DOHH2 (cell line): ENCODE data around the gene FDX1.

Source experiments
- EZH2phosphoT487 ChIP-seq: fragments of 200-600 bp; sonication (generic); IDR thresholded peaks from 2 replicates; pipeline ENCODE4 v1.6.1; 2017; ENCODE audit warnings: borderline replicate concordance, mild to moderate bottlenecking, antibody characterized with exemption, low read length, moderate library complexity, mixed read lengths
- TF ChIP-seq, protein P1 (sequence below): fragments of 200-600 bp; sonication (generic); IDR thresholded peaks from one replicate; pipeline ENCODE4 v1.5.1; 2014; ENCODE audit warnings: antibody characterized with exemption, mild to moderate bottlenecking, low read depth, low read length; ENCODE audit not compliant: poor library complexity, severe bottlenecking

- TF ChIP-seq, protein P1, sequence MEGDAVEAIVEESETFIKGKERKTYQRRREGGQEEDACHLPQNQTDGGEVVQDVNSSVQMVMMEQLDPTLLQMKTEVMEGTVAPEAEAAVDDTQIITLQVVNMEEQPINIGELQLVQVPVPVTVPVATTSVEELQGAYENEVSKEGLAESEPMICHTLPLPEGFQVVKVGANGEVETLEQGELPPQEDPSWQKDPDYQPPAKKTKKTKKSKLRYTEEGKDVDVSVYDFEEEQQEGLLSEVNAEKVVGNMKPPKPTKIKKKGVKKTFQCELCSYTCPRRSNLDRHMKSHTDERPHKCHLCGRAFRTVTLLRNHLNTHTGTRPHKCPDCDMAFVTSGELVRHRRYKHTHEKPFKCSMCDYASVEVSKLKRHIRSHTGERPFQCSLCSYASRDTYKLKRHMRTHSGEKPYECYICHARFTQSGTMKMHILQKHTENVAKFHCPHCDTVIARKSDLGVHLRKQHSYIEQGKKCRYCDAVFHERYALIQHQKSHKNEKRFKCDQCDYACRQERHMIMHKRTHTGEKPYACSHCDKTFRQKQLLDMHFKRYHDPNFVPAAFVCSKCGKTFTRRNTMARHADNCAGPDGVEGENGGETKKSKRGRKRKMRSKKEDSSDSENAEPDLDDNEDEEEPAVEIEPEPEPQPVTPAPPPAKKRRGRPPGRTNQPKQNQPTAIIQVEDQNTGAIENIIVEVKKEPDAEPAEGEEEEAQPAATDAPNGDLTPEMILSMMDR: no peak
- TF ChIP-seq EZH2phosphoT487: no peak
Observed at GRCh38 chr11:110428956-110429730, 605 bp upstream of the FDX1 start.
